NCI-H187 treated with DMSO at 0.1 percent for 48 hours (cell line): ENCODE results near the gene PALLD.

ENCODE experiments used
- DNase-seq: peaks from one replicate; lab custom pipeline; 2025; lab: John Stamatoyannopoulos, UW

Gene PALLD

DNA sequence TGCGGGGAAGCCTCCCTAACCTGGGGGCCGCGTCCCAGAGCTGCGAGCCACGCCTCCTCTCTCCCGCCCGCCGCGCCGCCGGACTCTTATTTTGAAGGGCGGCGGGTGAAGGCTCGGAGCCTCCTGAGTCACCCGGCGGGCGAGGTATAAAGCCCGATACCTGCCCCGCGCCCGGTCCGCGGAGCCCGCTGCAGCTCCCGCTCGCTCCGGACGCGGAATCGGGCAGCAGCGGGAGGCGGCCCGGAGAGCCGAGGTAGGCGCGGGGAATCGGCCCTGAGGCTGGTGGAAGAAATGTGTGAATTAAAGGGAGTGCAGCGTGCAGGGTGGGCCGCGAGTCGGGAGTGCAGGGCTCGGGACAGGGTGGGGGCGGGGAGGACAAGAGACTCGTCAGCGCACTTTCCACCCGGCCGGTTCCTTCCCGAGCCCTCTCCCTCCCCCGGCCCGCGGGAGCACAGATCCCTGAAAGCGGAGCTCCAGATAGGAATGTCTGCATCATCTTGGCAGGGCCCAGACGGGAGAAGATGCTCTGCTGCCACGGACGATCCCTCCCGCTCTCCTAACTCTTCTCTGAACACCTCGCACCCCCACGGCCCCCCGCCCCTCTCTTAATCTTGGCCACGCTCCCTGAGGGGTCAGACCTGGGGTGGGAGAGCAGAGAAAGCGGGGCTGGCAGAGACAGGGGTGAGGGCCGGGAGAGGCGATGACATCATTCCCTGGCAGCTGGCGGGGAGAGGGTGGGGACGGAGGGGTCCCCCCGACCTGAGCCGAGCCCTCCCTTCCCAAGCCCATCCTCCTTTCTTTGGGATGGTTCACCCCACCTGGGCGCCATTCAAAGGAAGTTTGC is 335.3 kb downstream of the PALLD start:
- DNase-seq: no peak

DNA sequence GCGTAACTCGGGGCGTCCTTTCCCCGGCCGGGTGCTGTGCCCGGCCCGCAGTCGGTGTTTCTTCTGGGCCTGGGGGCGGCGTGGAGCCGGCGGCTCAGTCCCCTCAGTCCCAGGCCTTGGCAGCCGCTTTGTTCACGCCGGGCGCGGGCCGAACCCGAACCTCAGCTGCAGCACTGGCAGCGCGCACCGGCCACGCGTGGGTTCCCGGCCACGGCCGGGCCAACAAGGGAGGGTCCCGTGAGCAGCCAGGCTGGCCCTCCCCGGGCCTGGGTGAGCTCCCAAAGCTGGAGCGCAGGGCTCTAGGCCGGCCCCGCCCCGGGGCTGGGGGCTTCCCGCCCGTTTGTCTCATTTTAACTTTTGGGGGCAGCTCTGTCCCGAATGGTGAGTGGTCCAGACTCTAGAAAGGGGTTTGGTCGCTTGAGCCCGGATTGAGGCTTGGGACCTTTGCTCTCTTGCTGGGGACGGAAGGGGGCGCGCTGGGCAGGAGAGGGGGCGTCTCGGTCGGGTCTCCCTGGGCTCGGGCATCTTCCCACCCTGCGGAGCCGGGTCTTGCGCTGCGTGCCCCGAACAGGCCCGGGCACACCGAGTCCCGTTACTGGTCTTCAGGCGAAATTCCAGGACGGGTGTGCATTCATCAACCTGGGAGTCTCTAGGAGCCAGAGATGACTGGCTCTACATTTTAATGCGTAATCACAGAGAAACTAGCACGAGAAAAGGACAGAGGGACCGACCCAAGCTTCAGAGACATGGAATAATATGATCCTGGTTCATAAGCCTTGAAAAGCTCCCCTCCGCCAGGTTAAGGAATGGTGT is 336.1 kb downstream of the PALLD start:
- DNase-seq: no peak

DNA sequence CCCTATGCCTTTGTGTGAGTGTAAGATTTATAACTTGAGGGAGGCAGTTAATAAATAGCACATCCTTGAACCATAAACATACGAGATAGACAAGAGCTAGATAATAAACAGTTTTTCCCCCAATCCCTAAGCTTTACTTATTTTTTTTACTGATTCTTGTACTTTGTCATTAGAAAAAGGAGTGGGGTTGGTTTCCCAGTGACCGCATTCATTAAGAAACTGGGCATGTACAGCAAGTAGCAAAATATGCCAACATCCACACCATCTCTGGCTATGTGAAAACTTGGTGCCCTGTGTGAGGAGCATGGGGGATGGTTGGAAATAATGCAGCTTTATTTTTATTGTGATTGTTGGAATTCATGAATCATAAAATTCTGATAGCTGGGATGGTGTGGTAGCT is 337.0 kb downstream of the PALLD start:
- no peak for DNase-seq

DNA sequence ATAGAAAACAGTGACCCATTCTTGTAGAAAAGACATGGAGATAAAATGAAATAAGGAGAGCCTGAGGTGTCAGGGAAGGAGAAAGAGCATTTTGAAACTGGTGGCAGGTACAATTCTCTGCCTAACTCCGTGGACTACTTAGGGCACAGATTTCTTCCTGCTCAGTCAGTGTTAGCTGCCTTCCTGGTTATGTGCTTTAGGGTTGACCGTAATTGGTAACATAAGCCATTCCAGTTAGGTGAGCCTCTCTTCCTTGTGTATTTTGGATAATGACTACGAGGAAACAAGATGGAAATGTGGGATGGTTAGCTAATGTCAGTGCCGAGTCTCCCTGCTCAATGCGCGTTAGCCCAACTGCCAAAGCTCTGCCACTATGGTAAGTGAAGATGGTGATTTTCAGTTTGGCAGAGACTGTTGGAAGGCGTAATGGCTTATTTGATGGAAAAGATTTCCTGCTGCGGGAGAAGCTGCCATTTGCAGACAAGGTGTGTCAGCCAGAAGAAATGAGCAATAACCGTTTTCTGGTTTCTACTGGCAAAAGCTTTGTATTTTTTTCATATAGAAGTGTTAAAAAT is 339.1 kb downstream of the PALLD start:
- no peak for DNase-seq

DNA sequence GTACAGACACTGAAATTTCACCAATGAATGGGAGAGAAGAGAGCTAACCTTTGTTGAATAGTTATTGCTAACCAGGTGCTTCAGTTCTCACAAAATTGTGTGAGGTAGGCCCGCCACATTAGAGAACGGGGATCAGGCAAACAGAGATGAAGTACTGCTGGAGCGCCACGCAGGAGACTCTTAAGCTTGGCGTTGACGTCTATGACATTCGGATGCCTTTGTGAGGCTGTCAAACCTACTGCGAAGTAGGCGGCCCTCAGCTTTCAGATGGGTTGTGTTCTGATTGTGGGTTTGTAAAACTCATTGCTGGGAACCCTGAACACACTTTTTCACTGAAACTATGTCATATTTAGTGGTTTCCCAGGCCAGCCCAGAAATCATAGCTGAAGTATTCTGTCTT is 339.6 kb downstream of the PALLD start:
- no peak for DNase-seq

DNA sequence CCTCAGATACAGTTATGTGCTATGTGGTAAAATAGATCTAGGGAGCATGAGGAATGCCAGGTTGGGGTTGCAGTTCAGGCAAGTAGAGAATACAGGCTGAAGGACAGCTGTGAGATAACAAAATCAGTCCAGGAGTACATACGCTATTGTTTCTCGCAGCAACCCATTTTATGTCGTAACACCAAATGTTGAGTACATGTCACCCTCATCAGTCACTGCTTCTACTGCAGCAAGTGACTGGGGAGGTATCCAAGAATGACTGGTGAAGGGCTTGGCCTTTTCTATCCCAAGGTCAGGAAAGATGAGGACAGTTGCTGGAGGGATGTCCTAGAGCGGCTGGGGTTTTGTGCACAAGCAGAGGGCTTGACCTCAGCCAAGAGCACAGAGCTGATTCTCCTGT is 341.1 kb downstream of the PALLD start:
- DNase-seq: no peak

DNA sequence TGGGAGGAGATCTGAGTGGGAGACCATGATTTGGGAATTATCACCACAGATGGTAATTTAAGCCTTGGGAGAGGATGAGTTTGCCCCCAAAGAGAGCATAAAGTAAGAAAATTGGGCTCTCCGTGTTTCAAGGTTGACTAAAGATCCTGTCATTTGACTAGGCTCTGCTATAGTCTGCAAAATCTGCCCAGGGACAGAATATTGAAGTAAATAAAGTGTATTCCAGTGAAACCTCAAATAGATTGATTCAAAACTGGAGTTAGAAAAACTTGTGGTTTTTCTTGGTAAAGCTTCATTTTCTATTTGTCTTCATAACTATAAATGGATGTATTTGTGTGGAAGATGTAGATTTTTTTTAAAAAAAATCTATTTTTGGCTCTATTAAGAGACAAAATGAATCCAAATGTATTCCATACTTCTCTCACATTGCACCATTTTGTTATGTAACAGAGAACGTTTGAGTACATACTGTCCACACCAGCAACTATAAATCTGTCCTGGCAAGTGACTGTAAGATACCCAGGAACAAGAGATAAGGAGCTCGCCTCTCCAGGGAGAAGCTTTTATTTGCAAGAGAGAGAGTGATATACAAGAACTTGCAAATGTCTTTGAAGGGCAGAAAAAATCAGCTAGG is 343.0 kb downstream of the PALLD start:
- DNase-seq: no peak

DNA sequence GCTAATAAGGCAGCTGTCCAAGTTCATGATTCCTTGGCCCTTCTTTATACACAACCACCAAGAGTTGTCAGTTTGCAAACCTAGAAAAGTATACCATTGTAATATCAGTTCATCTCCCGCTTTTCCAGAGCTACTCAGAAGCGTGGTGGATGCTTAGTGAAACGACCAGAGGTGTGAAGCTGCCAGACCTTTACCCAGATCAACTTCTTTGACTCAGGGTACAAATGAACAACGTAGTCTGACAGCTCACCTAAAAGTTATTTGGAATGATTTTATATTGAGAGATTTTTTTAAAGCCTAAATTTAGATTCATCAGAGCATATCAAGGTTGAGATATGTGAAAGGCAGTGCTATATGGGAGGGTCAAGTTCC is 343.5 kb downstream of the PALLD start:
- DNase-seq: no peak

DNA sequence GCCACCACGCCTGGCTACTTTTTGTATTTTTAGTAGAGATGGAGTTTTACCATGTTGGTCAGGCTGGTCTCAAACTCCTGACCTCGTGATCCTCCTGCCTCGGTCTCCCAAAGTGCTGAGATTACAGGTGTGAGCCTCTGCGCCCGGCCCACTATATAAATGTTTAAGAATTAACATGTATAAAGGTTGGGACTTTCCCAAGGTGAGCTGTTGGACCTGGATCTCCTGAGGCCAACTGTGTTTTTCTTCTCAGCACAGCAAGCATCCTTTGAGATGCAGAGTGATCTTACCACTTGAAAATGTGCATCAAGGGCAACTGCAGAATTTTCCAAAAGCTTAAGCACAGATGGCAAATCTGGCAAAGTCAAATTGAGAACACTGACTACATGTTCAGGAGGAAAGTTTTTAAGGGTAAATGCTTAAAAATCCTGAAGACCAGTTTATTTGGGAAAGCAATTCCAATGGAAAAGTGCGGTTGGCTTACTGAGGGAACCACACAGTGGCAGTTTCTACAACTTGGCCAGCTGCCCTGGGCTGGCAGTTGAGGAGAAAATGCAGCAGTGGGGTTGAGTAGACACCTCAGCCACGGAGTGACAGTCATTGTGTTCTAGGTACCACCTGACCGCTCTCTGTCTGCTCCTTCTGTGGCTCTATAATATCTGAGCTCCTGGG is 344.3 kb downstream of the PALLD start:
- DNase-seq: no peak

DNA sequence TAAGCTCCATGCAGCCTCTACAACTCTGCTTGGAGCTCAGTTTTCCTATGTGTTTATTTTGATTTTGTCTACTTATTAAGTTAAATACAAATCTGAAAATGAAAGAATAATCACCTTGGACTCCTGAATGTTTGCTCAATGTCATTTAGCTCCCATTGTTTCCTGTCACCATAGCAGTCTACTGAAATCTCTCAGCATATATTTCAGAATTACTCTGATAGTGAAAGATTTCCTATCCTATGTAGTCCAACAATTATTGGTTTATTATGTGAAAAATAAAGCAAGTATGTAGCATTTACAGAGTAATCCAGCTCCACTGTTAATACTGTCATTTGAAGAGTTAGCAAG is 344.8 kb downstream of the PALLD start:
- DNase-seq: no peak

DNA sequence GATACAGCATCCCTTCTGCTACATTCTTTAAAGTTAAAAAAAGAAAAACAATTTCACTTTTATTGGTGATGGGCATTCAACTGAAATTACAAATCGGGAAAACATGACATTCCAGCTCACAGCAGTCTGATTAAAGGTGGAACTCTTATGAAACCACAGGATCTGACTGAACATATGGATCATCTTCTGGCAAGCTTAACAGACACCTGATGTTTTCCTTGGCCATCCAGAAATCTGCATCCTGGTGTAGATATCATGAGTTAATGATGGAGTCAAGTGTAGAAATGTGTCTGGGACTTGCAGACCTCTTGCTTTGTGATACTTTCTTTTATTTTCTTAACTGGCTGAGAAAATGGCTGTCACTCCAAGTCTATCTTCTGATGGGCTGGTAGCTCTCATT is 345.3 kb downstream of the PALLD start:
- DNase-seq: no peak

DNA sequence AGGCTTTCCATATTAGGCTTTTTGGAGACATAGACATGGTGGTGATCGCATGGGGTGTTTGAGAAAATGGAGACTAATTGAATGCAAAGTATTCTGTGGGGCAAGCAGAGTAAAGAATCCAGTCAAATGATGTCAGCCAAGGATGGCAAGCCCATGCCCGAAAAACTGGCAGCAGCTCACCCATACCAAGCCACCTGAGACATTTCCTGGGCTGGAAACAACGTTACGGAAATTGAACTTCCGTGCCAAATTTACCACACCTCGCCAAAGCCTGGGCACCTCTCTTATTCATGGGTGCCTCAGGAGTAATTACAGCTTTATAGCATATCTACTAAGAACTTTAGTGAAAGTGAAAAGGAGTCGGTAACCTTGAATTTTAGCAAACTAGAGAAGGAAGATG is 346.8 kb downstream of the PALLD start:
- DNase-seq: no peak

DNA sequence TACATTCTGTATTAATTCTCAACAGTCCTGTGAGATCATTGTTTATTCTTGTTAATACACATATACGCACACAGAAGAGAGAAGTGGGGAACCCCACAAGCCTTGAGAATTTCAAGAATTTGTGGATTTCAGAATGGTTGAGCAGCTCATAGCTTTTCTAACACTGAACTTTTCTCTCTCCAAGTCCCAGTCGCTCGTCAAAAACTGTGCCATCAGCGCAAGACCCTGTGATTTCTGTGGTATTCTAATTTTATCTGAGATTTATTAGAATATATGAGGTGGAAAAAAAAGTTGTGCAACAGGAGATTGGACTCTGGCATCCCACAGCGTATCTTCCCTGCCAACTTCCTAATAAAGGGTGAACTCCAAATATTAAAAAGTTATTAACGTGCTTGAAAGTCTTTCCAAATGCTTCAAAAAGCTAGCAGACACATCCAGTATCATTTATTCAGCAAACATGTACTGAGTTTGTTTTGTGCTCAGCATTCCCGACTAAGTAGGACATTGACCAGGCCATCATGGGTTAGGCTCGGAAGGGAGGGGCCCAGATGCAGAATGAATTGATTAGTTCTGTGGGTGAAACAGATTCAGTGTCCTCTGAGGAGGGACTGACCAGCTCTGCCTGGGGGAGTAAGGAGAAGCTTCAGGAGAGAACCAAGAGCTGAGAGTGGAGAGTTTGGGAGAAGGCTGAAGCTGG is 347.6 kb downstream of the PALLD start:
- DNase-seq: no peak

DNA sequence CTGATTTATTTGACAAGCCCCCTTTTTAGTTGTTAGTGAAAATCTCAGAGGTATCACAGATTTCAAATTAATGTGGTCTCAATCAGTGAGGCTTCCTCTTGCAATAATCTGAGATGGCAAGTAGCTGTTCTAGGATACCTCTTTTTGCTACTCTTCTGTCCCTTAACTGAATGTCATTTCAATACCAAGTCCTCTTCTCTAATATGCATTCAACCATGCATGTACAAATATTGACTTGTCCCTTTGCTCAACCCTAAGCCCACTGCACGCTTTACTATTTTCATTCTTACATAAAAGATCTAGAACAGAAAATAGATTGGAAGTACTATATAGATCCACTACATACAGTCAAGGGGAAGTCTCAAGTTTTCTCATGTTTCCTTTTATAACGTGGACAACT is 349.0 kb downstream of the PALLD start:
- peak; percentile 10 for DNase-seq

DNA sequence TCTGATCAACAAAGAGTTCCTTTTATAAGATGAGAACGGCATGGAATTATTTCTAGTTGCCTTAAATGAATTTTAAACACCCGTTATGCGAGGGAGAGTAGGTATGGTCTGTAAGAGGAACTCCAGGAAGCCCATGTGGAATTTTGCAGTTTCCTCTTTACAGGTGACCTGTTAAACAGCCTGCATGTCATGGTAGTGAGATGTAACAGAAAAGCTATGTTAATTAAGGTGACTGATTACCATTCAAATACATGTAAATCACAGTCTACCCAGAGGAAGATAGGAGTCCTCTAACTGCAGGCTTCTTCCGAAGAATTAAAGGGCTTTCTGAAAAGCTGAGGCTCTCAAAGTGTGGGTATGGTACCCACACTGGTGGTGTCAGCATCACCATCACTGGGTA is 349.6 kb downstream of the PALLD start:
- no peak for DNase-seq

DNA sequence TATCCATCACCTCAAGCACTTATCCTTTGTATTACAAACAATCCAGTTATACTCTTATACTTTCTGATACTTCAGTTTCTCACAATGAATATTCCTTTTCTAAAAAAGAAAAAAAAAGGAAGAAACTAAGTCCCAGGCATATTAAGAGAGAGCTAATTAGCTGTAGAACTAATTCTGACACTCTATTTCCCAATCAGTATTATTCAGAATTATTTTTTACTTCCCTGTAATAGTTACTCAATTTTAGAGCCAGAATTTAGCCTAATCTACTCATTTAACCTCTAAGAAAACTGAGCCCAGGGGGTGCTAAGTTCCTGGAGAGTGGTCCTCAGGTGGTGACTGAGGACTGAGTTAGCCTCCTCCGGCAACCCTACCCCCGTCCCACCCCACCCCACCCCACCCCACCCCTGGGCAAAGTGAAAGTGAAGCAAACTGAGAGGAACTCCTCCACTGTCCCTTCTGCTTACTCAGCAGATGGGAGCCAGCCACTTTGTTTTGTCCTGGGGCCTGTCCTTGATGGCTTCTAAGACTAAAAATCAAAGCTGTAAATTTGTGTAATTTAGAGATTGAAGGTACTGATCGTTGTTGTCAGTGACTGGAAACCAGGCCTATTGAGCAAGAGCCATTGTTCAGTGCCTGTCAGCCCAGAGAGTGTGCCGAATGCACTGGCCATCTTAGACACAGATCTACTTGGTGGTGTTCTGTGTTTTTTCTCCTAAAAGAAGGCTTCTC is 351.1 kb downstream of the PALLD start:
- DNase-seq: no peak

DNA sequence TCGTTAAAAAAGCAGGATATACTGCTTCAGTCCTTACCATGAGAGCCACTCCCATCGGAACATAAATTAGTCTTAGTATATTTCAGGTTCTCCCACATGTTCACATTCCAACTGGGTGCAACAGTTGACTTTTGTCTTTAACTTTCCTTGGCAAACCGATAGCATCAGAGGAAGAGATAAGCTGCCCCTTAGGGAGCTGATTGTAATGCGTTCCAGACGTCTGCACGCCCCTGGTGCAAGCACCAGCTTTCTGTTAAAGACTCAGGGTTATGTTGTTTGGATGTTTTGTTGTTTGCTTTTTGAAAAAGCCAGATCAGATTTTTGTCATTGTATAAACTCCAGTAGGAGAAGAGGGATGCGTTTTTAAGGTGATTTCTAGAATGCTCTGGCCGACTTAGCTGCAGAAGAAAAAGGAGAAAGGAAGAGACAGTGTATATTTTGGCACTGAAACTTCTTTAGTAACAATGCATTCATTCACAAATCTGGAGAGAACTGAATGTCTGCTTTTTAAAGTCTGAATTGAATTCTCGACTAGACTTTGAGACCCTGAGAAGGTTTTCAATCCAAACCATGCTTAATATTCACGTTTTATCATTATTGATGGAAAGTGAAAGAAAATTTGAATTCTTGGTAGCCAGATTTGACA is 352.3 kb downstream of the PALLD start:
- DNase-seq: no peak

DNA sequence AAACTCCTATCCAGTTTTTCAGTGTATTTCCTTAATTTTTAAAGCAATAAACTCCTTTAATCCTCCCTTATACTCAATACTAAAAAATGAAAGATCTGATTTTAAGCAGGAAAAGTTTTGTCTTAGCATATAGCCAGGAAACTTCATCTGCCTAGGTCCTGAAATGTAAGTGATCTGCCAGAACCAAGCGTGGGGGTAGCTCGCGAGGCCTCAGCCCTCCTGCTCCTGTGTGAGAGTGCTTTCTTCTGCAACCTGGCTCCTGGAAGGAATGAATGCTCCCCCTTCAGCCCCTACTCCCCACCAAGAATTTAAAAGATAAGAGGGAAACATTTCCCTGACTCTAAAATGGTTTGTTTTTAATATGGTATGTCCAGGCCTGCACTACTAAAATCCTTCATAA is 353.1 kb downstream of the PALLD start:
- DNase-seq: no peak

DNA sequence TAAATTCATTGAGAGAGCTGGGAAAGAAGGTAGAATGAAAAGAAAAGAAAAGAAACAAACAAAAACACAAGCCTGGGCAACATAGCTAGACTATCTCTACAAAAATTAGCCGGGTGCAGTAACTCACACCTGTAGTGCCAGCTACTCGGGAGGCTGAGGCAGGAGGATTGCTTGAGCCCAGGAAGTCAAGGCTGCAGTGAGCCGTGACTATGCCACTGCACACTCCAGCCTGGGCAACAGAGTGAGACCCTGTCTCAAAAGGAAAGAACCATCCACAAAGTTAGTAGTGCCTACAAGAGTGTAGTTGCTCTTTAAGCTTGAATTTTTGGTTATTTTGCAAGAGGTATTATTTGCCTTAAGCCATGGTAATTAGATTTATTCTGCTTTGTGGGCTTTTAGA is 355.5 kb downstream of the PALLD start:
- DNase-seq: no peak

DNA sequence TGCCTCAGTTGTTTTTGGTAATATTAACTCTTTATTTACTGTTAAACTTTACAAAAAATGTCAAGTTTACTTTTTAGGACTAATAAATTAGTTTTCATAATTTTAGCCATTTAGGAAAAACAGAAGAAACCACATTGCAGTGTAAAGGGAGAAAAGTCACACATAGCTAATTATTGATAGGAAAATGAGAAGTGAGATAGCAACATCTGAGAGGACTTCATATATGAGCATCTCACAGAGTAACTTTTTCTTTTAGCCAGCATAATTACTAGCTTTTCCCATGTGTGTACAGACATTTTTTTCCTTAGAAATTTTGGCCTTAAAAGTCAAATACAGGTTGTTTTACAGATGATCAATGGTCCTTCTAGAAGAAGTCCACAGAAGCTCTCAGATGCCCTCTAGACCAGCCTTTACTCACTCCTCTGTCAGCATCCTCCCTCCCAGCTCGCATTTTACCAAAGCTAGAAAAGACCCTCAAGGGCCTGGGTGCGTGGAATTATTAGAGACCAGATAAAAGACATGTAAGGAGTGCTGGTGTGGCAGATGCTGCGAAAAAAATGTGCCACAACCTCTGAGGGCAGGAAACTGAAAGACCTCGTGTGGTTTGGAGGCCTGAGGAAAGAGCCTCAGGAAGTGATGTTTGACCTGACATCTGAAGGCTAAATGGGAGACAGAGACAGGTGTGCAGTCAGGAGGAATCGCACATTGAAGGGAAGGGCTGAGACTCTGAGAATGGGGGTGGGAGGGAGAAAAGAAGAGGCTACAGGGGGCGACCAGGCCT is 356.3 kb downstream of the PALLD start:
- DNase-seq: no peak
